WTC11 (cell line): ENCODE measurements around the gene AFG3L2. TPM values are rescaled to one million over a fixed set of nuclear protein-coding genes. Genes with fewer than 3 reads are reported as not detected.

Experiments
- ATAC-seq: fragments of 200-7000 bp; cut with Tn5 transposase; 2 replicates; pipeline ENCODE4 v1.10.0; 2021; ENCODE audit warnings: mild to moderate bottlenecking, moderate library complexity
- CTCF ChIA-PET: fragments of 300-600 bp; sonication (Branson Sonifier 250); formaldehyde crosslinking; loops from one replicate; lab custom pipeline; 2021; ENCODE audit warnings: antibody characterized with exemption; lab: Charles Lee
- POLR2A ChIA-PET: fragments of 350-600 bp; sonication (Branson Sonifier 250); formaldehyde crosslinking; loops from one replicate; lab custom pipeline; 2021; ENCODE audit warnings: antibody characterized with exemption; lab: Charles Lee
- DNase-seq: peaks from one replicate; pipeline ENCODE4 v3.0.0; 2021; ENCODE audit warnings: low spot score
- H3K27ac Mint-ChIP-seq: 2 replicates; pipeline ENCODE4 v1.8.0; 2021; ENCODE audit warnings: mixed read lengths
- H3K27me3 Mint-ChIP-seq: 2 replicates; pipeline ENCODE4 v1.8.0; 2021; ENCODE audit warnings: low read depth, mild to moderate bottlenecking, moderate library complexity, mixed read lengths
- H3K36me3 Mint-ChIP-seq: 2 replicates; pipeline ENCODE4 v1.8.0; 2021; ENCODE audit warnings: mixed read lengths
- H3K4me1 Mint-ChIP-seq: 2 replicates; pipeline ENCODE4 v1.8.0; 2022; ENCODE audit warnings: mixed read lengths
- H3K4me3 Mint-ChIP-seq: 2 replicates; pipeline ENCODE4 v1.8.0; 2021; ENCODE audit warnings: mild to moderate bottlenecking, moderate library complexity, mixed read lengths
- H3K9me3 Mint-ChIP-seq: 2 replicates; pipeline ENCODE4 v1.8.0; 2021; ENCODE audit warnings: mixed read lengths
- ATF2 ChIP-seq: sonication (generic); formaldehyde crosslinking; IDR thresholded peaks from 2 replicates; pipeline ENCODE4 v1.8.1; 2022; ENCODE audit warnings: low read depth, missing genetic modification reagents, borderline replicate concordance
- CREB1 ChIP-seq: sonication (generic); formaldehyde crosslinking; IDR thresholded peaks from 2 replicates; pipeline ENCODE4 v1.8.0; 2023; ENCODE audit warnings: mild to moderate bottlenecking, missing genetic modification reagents
- CREM ChIP-seq: sonication (generic); formaldehyde crosslinking; IDR thresholded peaks from 2 replicates; pipeline ENCODE4 v1.8.1; 2022; ENCODE audit warnings: mild to moderate bottlenecking, missing genetic modification reagents, moderate library complexity
- E2F1 ChIP-seq: sonication (generic); formaldehyde crosslinking; IDR thresholded peaks from 2 replicates; pipeline ENCODE4 v1.8.0; 2022; ENCODE audit warnings: mild to moderate bottlenecking, missing genetic modification reagents
- E2F4 ChIP-seq: sonication (generic); formaldehyde crosslinking; IDR thresholded peaks from 2 replicates; pipeline ENCODE4 v1.8.1; 2022; ENCODE audit warnings: low read depth, mild to moderate bottlenecking, moderate library complexity, missing genetic modification reagents, borderline replicate concordance
- EMX1 ChIP-seq: fragments of 250-450 bp; sonication (Bioruptor Pico); IDR thresholded peaks from 2 replicates; pipeline ENCODE4 v1.8.0; 2021; ENCODE audit warnings: mild to moderate bottlenecking
- ESRRA ChIP-seq: sonication (generic); formaldehyde crosslinking; IDR thresholded peaks from 2 replicates; pipeline ENCODE4 v1.8.1; 2022; ENCODE audit warnings: mild to moderate bottlenecking, missing genetic modification reagents, borderline replicate concordance
- GRHL2 ChIP-seq: fragments of 250-450 bp; sonication (Bioruptor Pico); IDR thresholded peaks from 2 replicates; pipeline ENCODE4 v1.8.0; 2022; ENCODE audit warnings: mild to moderate bottlenecking, moderate library complexity; ENCODE audit not compliant: insufficient replicate concordance, severe bottlenecking
- HMGA2 ChIP-seq: fragments of 250-450 bp; sonication (Bioruptor Pico); IDR thresholded peaks from 2 replicates; pipeline ENCODE4 v1.4.0; 2021; ENCODE audit warnings: mild to moderate bottlenecking, moderate library complexity
- JAZF1 ChIP-seq: fragments of 250-450 bp; sonication (Bioruptor Pico); IDR thresholded peaks from 2 replicates; pipeline ENCODE4 v1.9.0; 2021; ENCODE audit warnings: moderate library complexity, mild to moderate bottlenecking, inconsistent platforms
- NR3C1 ChIP-seq: sonication (generic); formaldehyde crosslinking; conservative IDR thresholded peaks from 2 replicates; pipeline ENCODE4 v1.8.1; 2023; ENCODE audit warnings: low read depth, mild to moderate bottlenecking, missing genetic modification reagents
- PRDM15 ChIP-seq: sonication (generic); formaldehyde crosslinking; IDR thresholded peaks from 2 replicates; pipeline ENCODE4 v1.8.0; 2022; ENCODE audit warnings: missing genetic modification reagents
- PREB ChIP-seq: sonication (generic); formaldehyde crosslinking; IDR thresholded peaks from 2 replicates; pipeline ENCODE4 v1.8.1; 2022; ENCODE audit warnings: mild to moderate bottlenecking, missing genetic modification reagents, moderate library complexity, borderline replicate concordance
- PRRX2 ChIP-seq: fragments of 250-450 bp; sonication (Bioruptor Pico); IDR thresholded peaks from 2 replicates; pipeline ENCODE4 v1.8.0; 2021; ENCODE audit warnings: mild to moderate bottlenecking
- SOX15 ChIP-seq: fragments of 250-450 bp; sonication (Bioruptor Pico); IDR thresholded peaks from 2 replicates; pipeline ENCODE4 v1.9.0; 2021; ENCODE audit warnings: mild to moderate bottlenecking
- TEAD1 ChIP-seq: sonication (generic); formaldehyde crosslinking; IDR thresholded peaks from 2 replicates; pipeline ENCODE4 v1.8.0; 2022; ENCODE audit warnings: mild to moderate bottlenecking, missing genetic modification reagents
- TP53 ChIP-seq: sonication (generic); formaldehyde crosslinking; IDR thresholded peaks from 2 replicates; pipeline ENCODE4 v1.8.1; 2023; ENCODE audit warnings: mild to moderate bottlenecking, missing genetic modification reagents
- ZNF425 ChIP-seq: fragments of 250-450 bp; sonication (Bioruptor Pico); conservative IDR thresholded peaks from 2 replicates; pipeline ENCODE4 v1.9.0; 2021; ENCODE audit warnings: mild to moderate bottlenecking
- total RNA-seq: library from RNA; stranded (reverse); gene quantifications from 3 replicates; pipeline ENCODE4 v1.2.3, GENCODE V29; 2021

The AFG3L2 gene
- total RNA-seq, 1 experiment from 2014 or later = 109 TPM

- H3K27ac Mint-ChIP-seq = no peak overlapping the region
- CTCF ChIA-PET = interaction anchor here (1.2 kb wide), 2 partner anchors 13 to 27 kb away, joined by 3 to 6 read pairs; no protein-coding TSS in a partner anchor
Measured at GRCh38 chr18:12301263-12302005, 75.6 kb downstream of the AFG3L2 start.

GRCh38 chr18:12299862-12300261 is 77.2 kb downstream of the AFG3L2 start:
- DNase-seq (no peak), ATAC-seq (no peak)
- CTCF ChIA-PET = no interaction called here
- H3K27ac Mint-ChIP-seq = no peak overlapping the region
- peaks cover 5% of the 10 kb centered on the region; the same call in 1 of the 2 replicates for H3K9me3 Mint-ChIP-seq
- no peaks in the 10 kb centered on the region; the same call in 1 of the 2 replicates for H3K27me3 Mint-ChIP-seq
- H3K4me3 Mint-ChIP-seq = no peak overlapping the region
- H3K4me1 Mint-ChIP-seq = peaks cover 9% of the 10 kb centered on the region
- POLR2A ChIA-PET = no interaction called here
- peaks cover 5% of the 10 kb centered on the region; the same call in 1 of the 2 replicates for H3K36me3 Mint-ChIP-seq
- TF ChIP-seq PRRX2 (CRISPR knock-in tag) (no peak), E2F1 (CRISPR knock-in tag) (no peak), SOX15 (no peak), CREM (CRISPR knock-in tag) (no peak), TP53 (no peak), TEAD1 (no peak), PRDM15 (CRISPR knock-in tag) (no peak), ESRRA (CRISPR knock-in tag) (no peak)

More at GRCh38 chr18:12301263-12302005, 75.6 kb downstream of the AFG3L2 start:
- Mint-ChIP-seq H3K4me1 (peaks cover 24% of the 10 kb centered on the region), H3K27me3 (peaks cover 8% of the 10 kb centered on the region), H3K4me3 (no peak overlapping the region), H3K36me3 (peaks cover 5% of the 10 kb centered on the region; the same call in 1 of the 2 replicates), H3K9me3 (peaks cover 5% of the 10 kb centered on the region; the same call in 1 of the 2 replicates)
- no peak for ATAC-seq
- no peak for DNase-seq
- TF ChIP-seq E2F4 = no peak
- no peak for TF ChIP-seq NR3C1 (CRISPR knock-in tag)
- TF ChIP-seq ZNF425 = no peak
- no peak for TF ChIP-seq PREB (CRISPR knock-in tag)
- no peak for TF ChIP-seq CREM (CRISPR knock-in tag)
- no peak for TF ChIP-seq GRHL2 (CRISPR knock-in tag)
- TF ChIP-seq CREB1 (CRISPR knock-in tag) = no peak
- no peak for TF ChIP-seq ATF2 (CRISPR knock-in tag)
- TF ChIP-seq SOX15 = no peak
- TF ChIP-seq EMX1 (CRISPR knock-in tag) = no peak
- TF ChIP-seq HMGA2 (CRISPR knock-in tag) = no peak
- no peak for TF ChIP-seq JAZF1
- POLR2A ChIA-PET = no interaction called here
